Astrocyte of the spinal cord (primary cell): ENCODE results near the gene KRT2.

ENCODE experiments used
- DNase-seq: peaks from one replicate; pipeline ENCODE4 v3.0.0; 2011; ENCODE audit warnings: low read depth, low spot score
- H3K4me3 ChIP-seq: 2 replicates; pipeline ENCODE4 v1.5.1; 2011; ENCODE audit warnings: low read depth, mild to moderate bottlenecking, low read length, moderate library complexity
- in situ Hi-C: cut with HindIII; loops from 2 replicates; pipeline ENCODE4 v1.10.0; 2017; ENCODE audit warnings: low sequenced_read_pairs
- TF ChIP-seq, protein P1 (sequence below): IDR thresholded peaks from 2 replicates; pipeline ENCODE4 v1.5.1; 2012; ENCODE audit warnings: low read depth, mild to moderate bottlenecking, low read length, inconsistent platforms

Gene KRT2

GRCh38 chr12:52696588-52696987, 44.6 kb upstream of the KRT2 start:
- no peak overlapping the region for H3K4me3 ChIP-seq
- in situ Hi-C loops, result no loop called here
- no peak for DNase-seq
- TF ChIP-seq, protein P1, sequence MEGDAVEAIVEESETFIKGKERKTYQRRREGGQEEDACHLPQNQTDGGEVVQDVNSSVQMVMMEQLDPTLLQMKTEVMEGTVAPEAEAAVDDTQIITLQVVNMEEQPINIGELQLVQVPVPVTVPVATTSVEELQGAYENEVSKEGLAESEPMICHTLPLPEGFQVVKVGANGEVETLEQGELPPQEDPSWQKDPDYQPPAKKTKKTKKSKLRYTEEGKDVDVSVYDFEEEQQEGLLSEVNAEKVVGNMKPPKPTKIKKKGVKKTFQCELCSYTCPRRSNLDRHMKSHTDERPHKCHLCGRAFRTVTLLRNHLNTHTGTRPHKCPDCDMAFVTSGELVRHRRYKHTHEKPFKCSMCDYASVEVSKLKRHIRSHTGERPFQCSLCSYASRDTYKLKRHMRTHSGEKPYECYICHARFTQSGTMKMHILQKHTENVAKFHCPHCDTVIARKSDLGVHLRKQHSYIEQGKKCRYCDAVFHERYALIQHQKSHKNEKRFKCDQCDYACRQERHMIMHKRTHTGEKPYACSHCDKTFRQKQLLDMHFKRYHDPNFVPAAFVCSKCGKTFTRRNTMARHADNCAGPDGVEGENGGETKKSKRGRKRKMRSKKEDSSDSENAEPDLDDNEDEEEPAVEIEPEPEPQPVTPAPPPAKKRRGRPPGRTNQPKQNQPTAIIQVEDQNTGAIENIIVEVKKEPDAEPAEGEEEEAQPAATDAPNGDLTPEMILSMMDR, result no peak

- no peak overlapping the region for H3K4me3 ChIP-seq
- no peak for DNase-seq
- TF ChIP-seq, protein P1, result no peak
- in situ Hi-C loops, result no loop called here
Measured at GRCh38 chr12:52695039-52695438, 43.0 kb upstream of the KRT2 start.

GRCh38 chr12:52694151-52694550, 42.1 kb upstream of the KRT2 start:
- TF ChIP-seq, protein P1, result no peak
- no peak for DNase-seq
- in situ Hi-C loops, result no loop called here
- no peak overlapping the region for H3K4me3 ChIP-seq

GRCh38 chr12:52693261-52693660, 41.2 kb upstream of the KRT2 start:
- TF ChIP-seq, protein P1, result no peak
- DNase-seq, result no peak
- no peak overlapping the region for H3K4me3 ChIP-seq
- in situ Hi-C loops, result no loop called here

- DNase-seq, result no peak
- TF ChIP-seq, protein P1, result peak; percentile 3
- H3K4me3 ChIP-seq, result no peak overlapping the region
- in situ Hi-C loops, result no loop called here
Measured at GRCh38 chr12:52692254-52692653, 40.2 kb upstream of the KRT2 start.

GRCh38 chr12:52691841-52692150, 39.8 kb upstream of the KRT2 start:
- no peak overlapping the region for H3K4me3 ChIP-seq
- TF ChIP-seq, protein P1, result no peak
- DNase-seq, result no peak
- in situ Hi-C loops, result no loop called here
